ENCODE measurements around the gene BCO2.
A peak's percentile ranks its signal among the peaks of the same experiment; 100 is the strongest.
"Not testable (repeated sequence)": the region's sequence is repeated elsewhere in the genome, so short reads cannot be mapped to it uniquely, and the experiment has no call there.

BCO2 gene

GRCh38 chr11:112174789-112175598 is at the start of gene BCO2:
Gene BCO2 (plus strand): TSS chr11:112175512. CDS start chr11:112175602, 90 bp downstream.
- DNase-seq: peak; percentile 46 to 53

- DNase-seq: no peak
Observed at GRCh38 chr11:112127056-112127455, 48.3 kb upstream of the BCO2 start.

GRCh38 chr11:112128483-112129121 is 46.7 kb upstream of the BCO2 start:
- DNase-seq: no peak

GRCh38 chr11:112129656-112130055 is 45.7 kb upstream of the BCO2 start:
- DNase-seq: peak; percentile 72 to 79

- no peak for DNase-seq
Observed at GRCh38 chr11:112132737-112133136, 42.6 kb upstream of the BCO2 start.

GRCh38 chr11:112134473-112134872 is 40.8 kb upstream of the BCO2 start:
- DNase-seq: no peak

- DNase-seq: no peak
Observed at GRCh38 chr11:112143597-112143996, 31.7 kb upstream of the BCO2 start.

GRCh38 chr11:112150517-112150916 is 24.8 kb upstream of the BCO2 start:
- no peak for DNase-seq

- DNase-seq: no peak
Observed at GRCh38 chr11:112156153-112156955, 19.0 kb upstream of the BCO2 start.

- DNase-seq: no peak
Observed at GRCh38 chr11:112156956-112157766, 18.2 kb upstream of the BCO2 start.

GRCh38 chr11:112159098-112160065 is 15.9 kb upstream of the BCO2 start:
- no peak for DNase-seq

- no peak for DNase-seq
Observed at GRCh38 chr11:112160091-112160848, 15.0 kb upstream of the BCO2 start.

GRCh38 chr11:112161012-112161411 is 14.3 kb upstream of the BCO2 start:
- no peak for DNase-seq

- DNase-seq: not testable (repeated sequence)
Observed at GRCh38 chr11:112162200-112162599, 13.1 kb upstream of the BCO2 start.

- DNase-seq: no peak
Observed at GRCh38 chr11:112162761-112163546, 12.4 kb upstream of the BCO2 start.

- peak; percentile 71 to 74 for DNase-seq
Observed at GRCh38 chr11:112163875-112164685, 11.2 kb upstream of the BCO2 start, which contains the start of gene IL18. Gene IL18 (minus strand): TSS chr11:112164094. CDS start chr11:112155053, 9,041 bp downstream.

- DNase-seq: no peak
Observed at GRCh38 chr11:112165049-112165448, 10.3 kb upstream of the BCO2 start.

- DNase-seq: no peak
Observed at GRCh38 chr11:112166562-112166961, 8.8 kb upstream of the BCO2 start.

GRCh38 chr11:112167145-112167544 is 8.2 kb upstream of the BCO2 start, which contains the start of gene TEX12:
Gene TEX12 (plus strand): TSS chr11:112167372. CDS start chr11:112169269, 1,897 bp downstream.
- DNase-seq: no peak
